GM21447 (cell line): ENCODE results near the gene DEGS1.
"Not testable (repeated sequence)": the region's sequence is repeated elsewhere in the genome, so short reads cannot be mapped to it uniquely, and the experiment has no call there.

Experiments used
- ATAC-seq: cut with Tn5 transposase; IDR thresholded peaks from one replicate; pipeline ENCODE4 v1.9.1; 2021; ENCODE audit not compliant: unreplicated experiment

The DEGS1 gene

GRCh38 chr1:224180783-224181452, 2.1 kb upstream of the DEGS1 start:
- ATAC-seq: no peak

GRCh38 chr1:224181453-224181810, 1.6 kb upstream of the DEGS1 start:
- ATAC-seq: no peak

- peak; percentile 41 for ATAC-seq
Observed at GRCh38 chr1:224182057-224182865, 779 bp upstream of the DEGS1 start.

- peak; percentile 41 for ATAC-seq
Observed at GRCh38 chr1:224183591-224184312, 712 bp downstream of the DEGS1 start.

GRCh38 chr1:224185208-224185607, 2.2 kb downstream of the DEGS1 start:
- ATAC-seq: no peak

- ATAC-seq: no peak
Observed at GRCh38 chr1:224188286-224188685, 5.2 kb downstream of the DEGS1 start.

- ATAC-seq: no peak
Observed at GRCh38 chr1:224189561-224189960, 6.5 kb downstream of the DEGS1 start.

- no peak for ATAC-seq
Observed at GRCh38 chr1:224192082-224192788, 9.2 kb downstream of the DEGS1 start.

GRCh38 chr1:224193319-224193966, 10.4 kb downstream of the DEGS1 start:
- no peak for ATAC-seq

GRCh38 chr1:224196813-224197600, 14.0 kb downstream of the DEGS1 start:
- no peak for ATAC-seq

- no peak for ATAC-seq
Observed at GRCh38 chr1:224198572-224198971, 15.5 kb downstream of the DEGS1 start.

GRCh38 chr1:224199679-224200078, 16.6 kb downstream of the DEGS1 start:
- no peak for ATAC-seq

GRCh38 chr1:224201383-224201782, 18.3 kb downstream of the DEGS1 start:
- no peak for ATAC-seq

GRCh38 chr1:224201853-224202252, 18.8 kb downstream of the DEGS1 start:
- ATAC-seq: no peak

- peak; percentile 56 for ATAC-seq
Observed at GRCh38 chr1:224203243-224204016, 20.4 kb downstream of the DEGS1 start.

- ATAC-seq: peak; percentile 50
Observed at GRCh38 chr1:224205438-224205840, 22.4 kb downstream of the DEGS1 start.

GRCh38 chr1:224205931-224206538, 23.0 kb downstream of the DEGS1 start:
- ATAC-seq: not testable (repeated sequence)

- no peak for ATAC-seq
Observed at GRCh38 chr1:224211206-224211962, 28.3 kb downstream of the DEGS1 start.
